Calu3 (cell line): ENCODE data around the gene C11orf98. TPM values are rescaled to one million over a fixed set of nuclear protein-coding genes. Genes with fewer than 3 reads are reported as not detected.
A peak's percentile ranks its signal among the peaks of the same experiment; 100 is the strongest.

Experiments
- BruUV-seq: library from RNA; stranded (reverse); fragments of 400-500 nt; replicated peaks from 2 replicates; lab custom pipeline; 2021; lab: Mats Ljungman, UMichigan
- CTCF ChIA-PET: fragments of 300-600 bp; sonication (Branson Sonifier 250); formaldehyde crosslinking; loops from one replicate; lab custom pipeline; 2022; ENCODE audit warnings: antibody characterized with exemption; lab: Charles Lee
- DNase-seq: peaks from one replicate; pipeline ENCODE4 v3.0.0; 2022
- H3K27ac Mint-ChIP-seq: one replicate; pipeline ENCODE4 v1.8.0; 2022; ENCODE audit warnings: mixed read lengths; ENCODE audit not compliant: unreplicated experiment
- H3K27me3 Mint-ChIP-seq: one replicate; pipeline ENCODE4 v1.8.0; 2022; ENCODE audit warnings: mixed read lengths; ENCODE audit not compliant: unreplicated experiment
- H3K36me3 Mint-ChIP-seq: one replicate; pipeline ENCODE4 v1.8.0; 2022; ENCODE audit warnings: mild to moderate bottlenecking, moderate library complexity, mixed read lengths; ENCODE audit not compliant: insufficient read depth, unreplicated experiment
- H3K4me1 Mint-ChIP-seq: one replicate; pipeline ENCODE4 v1.8.0; 2022; ENCODE audit warnings: mild to moderate bottlenecking, low read depth, mixed read lengths; ENCODE audit not compliant: unreplicated experiment
- H3K4me3 Mint-ChIP-seq: one replicate; pipeline ENCODE4 v1.8.0; 2022; ENCODE audit warnings: mild to moderate bottlenecking, low read depth, moderate library complexity, mixed read lengths; ENCODE audit not compliant: unreplicated experiment
- H3K9me3 Mint-ChIP-seq: one replicate; pipeline ENCODE4 v1.8.0; 2022; ENCODE audit warnings: low read depth, mixed read lengths; ENCODE audit not compliant: unreplicated experiment
- CTCF ChIP-seq: fragments of 200-600 bp; IDR thresholded peaks from one replicate; pipeline ENCODE4 v1.8.0; 2022; ENCODE audit warnings: antibody characterized with exemption; ENCODE audit not compliant: unreplicated experiment
- intact Hi-C: fragments of 100-400 bp; cut with micrococcal nuclease; formaldehyde crosslinking; loops from one replicate; pipeline ENCODE4 v1.10.0; 2022; ENCODE audit not compliant: unreplicated experiment
- total RNA-seq: library from RNA; stranded (reverse); gene quantifications from 2 replicates; pipeline ENCODE4 v1.2.3, GENCODE V29; 2022

Gene C11orf98
- total RNA-seq, 1 experiment from 2014 or later = 61.7 TPM

GRCh38 chr11:62648185-62648966 lies 16.6 kb downstream of the C11orf98 start:
- no peak for DNase-seq
- no peak for TF ChIP-seq CTCF
- H3K4me3 Mint-ChIP-seq = no peak overlapping the region
- no peak overlapping the region for H3K27ac Mint-ChIP-seq
- H3K4me1 Mint-ChIP-seq = peaks cover 10% of the 10 kb centered on the region
- H3K27me3 Mint-ChIP-seq = no peaks in the 10 kb centered on the region
- no TSS peak for BruUV-seq
- CTCF ChIA-PET = no interaction called here
- H3K36me3 Mint-ChIP-seq = peaks cover 55% of the 10 kb centered on the region
- no peaks in the 10 kb centered on the region for H3K9me3 Mint-ChIP-seq
- intact Hi-C loops = no loop called here

- intact Hi-C loops = no loop called here
- no peak overlapping the region for H3K4me3 Mint-ChIP-seq
- peaks cover 6% of the 10 kb centered on the region for H3K4me1 Mint-ChIP-seq
- CTCF ChIA-PET = no interaction called here
- H3K27me3 Mint-ChIP-seq = no peaks in the 10 kb centered on the region
- BruUV-seq = no TSS peak
- no peak overlapping the region for H3K27ac Mint-ChIP-seq
- no peaks in the 10 kb centered on the region for H3K9me3 Mint-ChIP-seq
- peaks cover 48% of the 10 kb centered on the region for H3K36me3 Mint-ChIP-seq
- no peak for DNase-seq
- TF ChIP-seq CTCF = no peak
Observed at GRCh38 chr11:62647609-62648005, 17.4 kb downstream of the C11orf98 start.

GRCh38 chr11:62646825-62647608 lies 18.0 kb downstream of the C11orf98 start:
- BruUV-seq = no TSS peak
- Mint-ChIP-seq H3K36me3 (peaks cover 46% of the 10 kb centered on the region), H3K27me3 (no peaks in the 10 kb centered on the region), H3K27ac (peak overlapping the region; percentile 91), H3K4me3 (peak overlapping the region; percentile 93), H3K9me3 (no peaks in the 10 kb centered on the region), H3K4me1 (no peaks in the 10 kb centered on the region)
- no peak for DNase-seq
- CTCF ChIA-PET = interaction anchor here (0.6 kb wide), 2 partner anchors 25 to 392 kb away, joined by 3 to 6 read pairs; no protein-coding TSS in a partner anchor
- intact Hi-C loops = loop anchor here (1.0 kb wide), 1 partner anchor 11 kb away; no protein-coding TSS in a partner anchor
- TF ChIP-seq CTCF = no peak

- intact Hi-C loops = loop anchor here (1.0 kb wide), 1 partner anchor 10 kb away; no protein-coding TSS in a partner anchor
Observed at GRCh38 chr11:62645946-62646824, 18.8 kb downstream of the C11orf98 start, which contains the start of gene GANAB. TSS of gene GANAB (minus strand) at chr11:62646613. CDS start at chr11:62646599, 14 bp downstream.

More at GRCh38 chr11:62645946-62646824, 18.8 kb downstream of the C11orf98 start, which contains the start of gene GANAB:
- no peaks in the 10 kb centered on the region for H3K9me3 Mint-ChIP-seq
- peak within 1 kb of the TSS; percentile 93 for H3K4me3 Mint-ChIP-seq
- no peaks in the 10 kb centered on the region for H3K27me3 Mint-ChIP-seq
- peaks cover 51% of the 10 kb centered on the region for H3K36me3 Mint-ChIP-seq
- no peak for TF ChIP-seq CTCF
- H3K4me1 Mint-ChIP-seq = no peaks in the 10 kb centered on the region
- peak; percentile 98 for DNase-seq
- TSS peak; percentile 31 for BruUV-seq
- H3K27ac Mint-ChIP-seq = peak within 1 kb of the TSS; percentile 91
- CTCF ChIA-PET = interaction anchor here (0.6 to 1.1 kb wide), 6 partner anchors 24 to 392 kb away, joined by 3 to 6 read pairs (median 4); partner anchors contain the start of genes B3GAT3 and TUT1
